ENCODE results near the gene RALA.
"Not testable (repeated sequence)": the region's sequence is repeated elsewhere in the genome, so short reads cannot be mapped to it uniquely, and the experiment has no call there.

The RALA gene

GRCh38 chr7:39683216-39683845 is 60.0 kb downstream of the RALA start:
- DNase-seq (ENCODE audit: low read depth in 2 of 2) = no peak

GRCh38 chr7:39686261-39686924 is 63.0 kb downstream of the RALA start:
- no peak for DNase-seq (ENCODE audit: low read depth in 2 of 2)

GRCh38 chr7:39688611-39689480 is 65.5 kb downstream of the RALA start:
- no peak for DNase-seq (ENCODE audit: low read depth in 2 of 2)

- DNase-seq (ENCODE audit: low read depth in 2 of 2) = no peak
Measured at GRCh38 chr7:39691821-39692220, 68.4 kb downstream of the RALA start.

GRCh38 chr7:39693086-39693485 is 69.7 kb downstream of the RALA start:
- not testable (repeated sequence) for DNase-seq (ENCODE audit: low read depth in 2 of 2)

GRCh38 chr7:39693812-39694211 is 70.4 kb downstream of the RALA start:
- DNase-seq (ENCODE audit: low read depth in 2 of 2) = no peak

GRCh38 chr7:39695852-39696586 is 72.6 kb downstream of the RALA start:
- no peak for DNase-seq (ENCODE audit: low read depth in 2 of 2)

GRCh38 chr7:39696631-39697030 is 73.3 kb downstream of the RALA start:
- DNase-seq (ENCODE audit: low read depth in 2 of 2) = no peak

- DNase-seq (ENCODE audit: low read depth in 2 of 2) = no peak
Measured at GRCh38 chr7:39697483-39697882, 74.1 kb downstream of the RALA start.

- no peak for DNase-seq (ENCODE audit: low read depth in 2 of 2)
Measured at GRCh38 chr7:39700165-39700564, 76.8 kb downstream of the RALA start.

GRCh38 chr7:39700932-39701331 is 77.6 kb downstream of the RALA start:
- DNase-seq (ENCODE audit: low read depth in 2 of 2) = no peak

GRCh38 chr7:39702133-39702532 is 78.8 kb downstream of the RALA start:
- DNase-seq (ENCODE audit: low read depth in 2 of 2) = no peak

- DNase-seq (ENCODE audit: low read depth in 2 of 2) = no peak
Measured at GRCh38 chr7:39703144-39703543, 79.8 kb downstream of the RALA start.

GRCh38 chr7:39709029-39709428 is 85.7 kb downstream of the RALA start:
- DNase-seq (ENCODE audit: low read depth in 2 of 2) = no peak

- DNase-seq (ENCODE audit: low read depth in 2 of 2) = no peak
Measured at GRCh38 chr7:39709768-39710311, 86.5 kb downstream of the RALA start.

- DNase-seq (ENCODE audit: low read depth in 2 of 2) = no peak
Measured at GRCh38 chr7:39712751-39713150, 89.4 kb downstream of the RALA start.

- DNase-seq (ENCODE audit: low read depth in 2 of 2) = no peak
Measured at GRCh38 chr7:39714447-39715091, 91.2 kb downstream of the RALA start.

- no peak for DNase-seq (ENCODE audit: low read depth in 2 of 2)
Measured at GRCh38 chr7:39720586-39720985, 97.2 kb downstream of the RALA start.

GRCh38 chr7:39721345-39721744 is 98.0 kb downstream of the RALA start:
- no peak for DNase-seq (ENCODE audit: low read depth in 2 of 2)

GRCh38 chr7:39721919-39722597 is 98.7 kb downstream of the RALA start:
- no peak for DNase-seq (ENCODE audit: low read depth in 2 of 2)

Measured in stimulated activated CD4-positive, alpha-beta T cell treated with anti-CD3 and anti-CD28 coated beads, Interleukin-15, amount 100 ng/mL, for 48 hours (primary cell).